NB4 (cell line): ENCODE results near the gene TMED10.
"Not testable (repeated sequence)": the region's sequence is repeated elsewhere in the genome, so short reads cannot be mapped to it uniquely, and the experiment has no call there.

Experiments used
- DNase-seq: peaks from one replicate; pipeline ENCODE4 v3.0.0; 2010; ENCODE audit warnings: low read depth
- H3K4me3 ChIP-seq: one replicate; pipeline ENCODE4 v1.5.1; 2011; ENCODE audit warnings: mild to moderate bottlenecking, low read depth, low read length, moderate library complexity
- CTCF ChIP-seq: IDR thresholded peaks from one replicate; pipeline ENCODE4 v1.5.1; 2012; ENCODE audit warnings: low read depth, low read length
- MYC ChIP-seq: IDR thresholded peaks from 2 replicates; pipeline ENCODE4 v1.6.1; 2011; ENCODE audit warnings: low read depth, low read length
- POLR2A ChIP-seq: IDR thresholded peaks from 2 replicates; pipeline ENCODE4 v1.6.1; 2011; ENCODE audit warnings: mild to moderate bottlenecking; ENCODE audit not compliant: insufficient read length; ENCODE audit errors: extremely low read depth
- TF ChIP-seq, protein P1 (sequence below): IDR thresholded peaks from 2 replicates; pipeline ENCODE4 v1.6.1; 2011; ENCODE audit warnings: low read depth, low read length

TMED10 gene

GRCh38 chr14:75185251-75186040 lies 9.0 kb upstream of the TMED10 start:
- no peak overlapping the region for H3K4me3 ChIP-seq
- DNase-seq = no peak
- TF ChIP-seq CTCF (no peak), POLR2A (no peak), MYC (no peak)
- TF ChIP-seq, protein P1, sequence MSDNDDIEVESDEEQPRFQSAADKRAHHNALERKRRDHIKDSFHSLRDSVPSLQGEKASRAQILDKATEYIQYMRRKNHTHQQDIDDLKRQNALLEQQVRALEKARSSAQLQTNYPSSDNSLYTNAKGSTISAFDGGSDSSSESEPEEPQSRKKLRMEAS = no peak

GRCh38 chr14:75184492-75184891 lies 8.1 kb upstream of the TMED10 start:
- DNase-seq = peak; percentile 72
- H3K4me3 ChIP-seq = no peak overlapping the region
- TF ChIP-seq POLR2A = no peak
- TF ChIP-seq, protein P1 = no peak
- TF ChIP-seq CTCF = no peak
- no peak for TF ChIP-seq MYC

GRCh38 chr14:75184039-75184438 lies 7.6 kb upstream of the TMED10 start:
- no peak for DNase-seq
- TF ChIP-seq MYC (no peak), CTCF (no peak), POLR2A (no peak)
- TF ChIP-seq, protein P1 = no peak

DNA sequence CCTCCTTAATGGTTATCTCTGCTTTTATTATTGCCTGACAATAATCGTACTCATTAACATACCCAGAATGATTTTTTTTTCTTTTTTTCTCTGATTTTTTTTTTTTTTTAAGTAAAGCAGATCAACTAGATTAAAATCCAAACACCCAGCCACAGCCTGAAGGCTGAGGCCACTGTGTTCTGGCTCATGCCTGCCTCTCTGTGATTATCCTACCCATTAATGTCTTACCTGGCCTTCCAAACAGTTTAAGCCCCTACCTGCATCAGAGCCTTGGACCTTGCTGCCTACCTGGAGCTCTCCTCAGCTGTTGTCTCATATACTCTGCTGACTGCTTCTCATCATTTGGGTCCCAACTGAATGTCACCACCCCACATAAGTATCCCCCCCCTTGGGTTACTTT lies 6.8 kb upstream of the TMED10 start:
- no peak overlapping the region for H3K4me3 ChIP-seq
- TF ChIP-seq, protein P1 = no peak
- TF ChIP-seq MYC (no peak), CTCF (no peak), POLR2A (no peak)
- DNase-seq = no peak

More at GRCh38 chr14:75184039-75184438, 7.6 kb upstream of the TMED10 start:
- no peak overlapping the region for H3K4me3 ChIP-seq

DNA sequence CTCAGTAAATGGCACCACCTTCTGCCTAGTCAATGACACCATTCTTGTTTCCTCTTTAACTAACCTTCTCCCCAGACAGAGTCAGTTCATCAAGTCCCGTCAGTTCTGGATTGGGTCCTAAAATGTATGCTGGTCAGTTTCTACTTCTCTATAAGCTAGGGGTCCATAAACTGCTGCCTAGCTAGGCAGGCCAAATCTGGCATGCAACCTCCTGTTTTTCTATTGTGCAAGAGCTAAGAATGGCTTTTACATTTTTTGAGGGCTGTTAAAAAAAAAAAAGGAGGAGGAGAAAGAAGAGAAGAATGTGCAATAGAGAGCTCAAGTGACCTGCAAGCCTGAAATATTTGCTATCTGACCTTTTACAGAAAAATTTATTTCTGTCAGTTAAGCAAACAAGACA lies 6.4 kb upstream of the TMED10 start:
- TF ChIP-seq POLR2A = no peak
- no peak for TF ChIP-seq CTCF
- TF ChIP-seq, protein P1 = no peak
- no peak for TF ChIP-seq MYC
- DNase-seq = peak; percentile 85
- H3K4me3 ChIP-seq = no peak overlapping the region

DNA sequence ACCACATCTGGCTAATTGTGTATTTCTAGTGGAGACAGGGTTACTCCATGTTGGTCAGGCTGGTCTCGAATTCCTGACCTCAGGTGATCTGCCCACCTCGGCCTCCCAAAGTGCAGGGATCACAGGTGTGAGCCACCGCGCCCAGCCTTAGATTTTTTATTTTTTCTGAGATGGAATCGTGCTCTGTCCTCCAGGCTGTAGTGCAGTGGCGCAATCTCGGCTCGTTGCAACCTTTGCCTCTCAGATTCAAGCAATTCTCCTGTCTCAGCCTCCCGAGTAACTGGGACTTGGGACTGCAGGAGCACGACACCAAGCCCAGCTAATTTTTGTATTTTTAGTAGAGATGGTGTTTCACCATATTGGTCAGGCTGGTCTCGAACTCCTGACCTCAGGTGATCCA lies 5.8 kb upstream of the TMED10 start:
- DNase-seq, H3K4me3 ChIP-seq: not testable (repeated sequence)
